OCI-LY7 (cell line): ENCODE results near the gene SGMS1.

ENCODE experiments used
- CTCF ChIP-seq: fragments of 200-600 bp; sonication (generic); conservative IDR thresholded peaks from 2 replicates; pipeline ENCODE4 v1.5.1; 2014; ENCODE audit warnings: mild to moderate bottlenecking, antibody characterized with exemption, low read length, moderate library complexity, mixed read lengths
- EZH2phosphoT487 ChIP-seq: fragments of 200-600 bp; sonication (generic); IDR thresholded peaks from 2 replicates; pipeline ENCODE4 v1.6.1; 2018; ENCODE audit warnings: low read depth, borderline replicate concordance, mild to moderate bottlenecking, mixed run types, antibody characterized with exemption, low read length, moderate library complexity, mixed read lengths

- TF ChIP-seq CTCF (no peak), EZH2phosphoT487 (no peak)
These were observed 201.5 kb downstream of the SGMS1 start for GRCh38 chr10:50422259-50422658.
